Neutrophil (primary cell): ENCODE data around the gene MOB3A.

Experiments used
- H3K27ac ChIP-seq: fragments of 200-600 bp; sonication (generic); 2 replicates; pipeline ENCODE4 v1.5.1; 2016; ENCODE audit warnings: mild to moderate bottlenecking, moderate library complexity
- H3K27me3 ChIP-seq: fragments of 200-600 bp; sonication (generic); 2 replicates; pipeline ENCODE4 v1.6.0; 2016; ENCODE audit warnings: mild to moderate bottlenecking
- H3K36me3 ChIP-seq: fragments of 200-600 bp; sonication (generic); 2 replicates; pipeline ENCODE4 v1.5.1; 2017
- H3K4me1 ChIP-seq, 2 experiments: fragments of 200-600 bp in 1 of 2; sonication (generic) in 1 of 2; 1 replicate in 1 of 2; 2 replicates in 1 of 2; pipeline versions ENCODE4 v1.5.1 to v1.6.1; 2013 to 2016; ENCODE audit warnings: low read depth in 1 of 2, low read length in 1 of 2, mild to moderate bottlenecking in 1 of 2, moderate library complexity in 1 of 2; ENCODE audit not compliant: control insufficient read depth in 1 of 2, insufficient read depth in 1 of 2
- H3K4me3 ChIP-seq, 2 experiments: fragments of 200-600 bp in 1 of 2; sonication (generic) in 1 of 2; 1 replicate in 1 of 2; 2 replicates in 1 of 2; pipeline ENCODE4 v1.5.1; 2013 to 2016; ENCODE audit warnings: low read depth in 1 of 2, low read length in 1 of 2, mild to moderate bottlenecking in 1 of 2, moderate library complexity in 1 of 2
- H3K9me3 ChIP-seq: fragments of 200-600 bp; sonication (generic); 2 replicates; pipeline ENCODE4 v1.5.1; 2016
- CTCF ChIP-seq: fragments of 200-600 bp; sonication (generic); IDR thresholded peaks from 2 replicates; pipeline ENCODE4 v1.5.1; 2016; ENCODE audit warnings: antibody characterized with exemption

MOB3A gene

GRCh38 chr19:2048959-2049740 lies 47.0 kb downstream of the MOB3A start:
- peaks cover 49 to 65% of the 10 kb centered on the region in 2 experiments for H3K4me1 ChIP-seq
- peak overlapping the region; percentile 97 for H3K27ac ChIP-seq
- H3K9me3 ChIP-seq: no peaks in the 10 kb centered on the region
- peaks cover 57% of the 10 kb centered on the region for H3K36me3 ChIP-seq
- TF ChIP-seq CTCF: no peak
- no peaks in the 10 kb centered on the region for H3K27me3 ChIP-seq
- peak overlapping the region; percentile 80 to 86 for H3K4me3 ChIP-seq

GRCh38 chr19:2048104-2048958 lies 47.8 kb downstream of the MOB3A start:
- Histone ChIP-seq H3K36me3 (peaks cover 64% of the 10 kb centered on the region), H3K27ac (peak overlapping the region; percentile 97), H3K9me3 (no peaks in the 10 kb centered on the region), H3K27me3 (no peaks in the 10 kb centered on the region), H3K4me1 (peaks cover 57 to 71% of the 10 kb centered on the region in 2 experiments), H3K4me3 (peak overlapping the region; percentile 80 to 86)
- no peak for TF ChIP-seq CTCF

GRCh38 chr19:2047449-2048103 lies 48.5 kb downstream of the MOB3A start:
- Histone ChIP-seq H3K4me1 (peaks cover 65 to 79% of the 10 kb centered on the region in 2 experiments), H3K36me3 (peaks cover 71% of the 10 kb centered on the region), H3K9me3 (no peaks in the 10 kb centered on the region)

GRCh38 chr19:2047076-2047448 lies 49.1 kb downstream of the MOB3A start:
- no peaks in the 10 kb centered on the region for H3K27me3 ChIP-seq
- H3K27ac ChIP-seq: peak overlapping the region; percentile 97
- no peaks in the 10 kb centered on the region for H3K9me3 ChIP-seq
- H3K4me3 ChIP-seq: no peak overlapping the region
- peaks cover 77% of the 10 kb centered on the region for H3K36me3 ChIP-seq
- peaks cover 66 to 79% of the 10 kb centered on the region in 2 experiments for H3K4me1 ChIP-seq
- TF ChIP-seq CTCF: no peak

More at GRCh38 chr19:2047449-2048103, 48.5 kb downstream of the MOB3A start:
- TF ChIP-seq CTCF: no peak
- Histone ChIP-seq H3K27me3 (no peaks in the 10 kb centered on the region), H3K27ac (peak overlapping the region; percentile 97), H3K4me3 (no peak overlapping the region)

GRCh38 chr19:2046046-2046907 lies 49.8 kb downstream of the MOB3A start:
- peaks cover 64 to 79% of the 10 kb centered on the region in 2 experiments for H3K4me1 ChIP-seq
- H3K27me3 ChIP-seq: no peaks in the 10 kb centered on the region
- no peak for TF ChIP-seq CTCF
- no peak overlapping the region for H3K4me3 ChIP-seq
- peak overlapping the region; percentile 97 for H3K27ac ChIP-seq
- H3K36me3 ChIP-seq: peaks cover 84% of the 10 kb centered on the region
- no peaks in the 10 kb centered on the region for H3K9me3 ChIP-seq
